PC-3 (cell line): ENCODE results near the gene MAST4. TPM values are rescaled to one million over a fixed set of nuclear protein-coding genes. Genes with fewer than 3 reads are reported as not detected.

Source experiments
- ATAC-seq: fragments of 200-7000 bp; cut with Tn5 transposase; 2 replicates; pipeline ENCODE4 v1.9.1; 2020; ENCODE audit warnings: mild to moderate bottlenecking, moderate library complexity
- BruUV-seq: library from RNA; stranded (reverse); fragments of 400-500 nt; replicated peaks from 2 replicates; lab custom pipeline; 2021; lab: Mats Ljungman, UMichigan
- CTCF ChIA-PET: fragments of 300-600 bp; sonication (Branson Sonifier 250); formaldehyde crosslinking; loops from one replicate; lab custom pipeline; 2022; ENCODE audit warnings: antibody characterized with exemption; lab: Charles Lee
- POLR2A ChIA-PET: fragments of 300-600 bp; sonication (Branson Sonifier 250); formaldehyde crosslinking; loops from one replicate; lab custom pipeline; 2022; ENCODE audit warnings: antibody characterized with exemption; ENCODE audit not compliant: unreplicated experiment; lab: Charles Lee
- DNase-seq: peaks from one replicate; pipeline ENCODE4 v3.0.0-alpha.2; 2015
- H2AFZ ChIP-seq: fragments of 300-600 bp; sonication (generic); 2 replicates; pipeline ENCODE4 v1.6.0; 2016; ENCODE audit warnings: antibody characterized with exemption, low read length
- H3F3A ChIP-seq: fragments of 300-600 bp; sonication (generic); one replicate; pipeline ENCODE4 v1.6.0; 2017; ENCODE audit warnings: antibody characterized with exemption, low read length, control low read depth, mild to moderate bottlenecking; ENCODE audit not compliant: unreplicated experiment
- H3K27ac ChIP-seq: fragments of 300-600 bp; sonication (generic); 2 replicates; pipeline ENCODE4 v1.5.1; 2016; ENCODE audit warnings: mild to moderate bottlenecking, low read length
- H3K27me3 ChIP-seq: fragments of 300-600 bp; sonication (generic); 2 replicates; pipeline ENCODE4 v1.6.1; 2016; ENCODE audit warnings: low read length, mixed read lengths
- H3K36me3 ChIP-seq: fragments of 300-600 bp; sonication (generic); 2 replicates; pipeline ENCODE4 v1.6.1; 2016; ENCODE audit warnings: low read depth, mixed run types, low read length, mixed read lengths
- H3K4me1 ChIP-seq: fragments of 300-600 bp; sonication (generic); 2 replicates; pipeline ENCODE4 v1.5.1; 2016; ENCODE audit warnings: low read length; ENCODE audit not compliant: insufficient read depth
- H3K4me2 ChIP-seq: fragments of 300-600 bp; sonication (generic); 2 replicates; pipeline ENCODE4 v1.6.0; 2016; ENCODE audit warnings: low read length
- H3K4me3 ChIP-seq: fragments of 300-600 bp; sonication (generic); 2 replicates; pipeline ENCODE4 v1.5.1; 2016; ENCODE audit warnings: mild to moderate bottlenecking, low read length, mixed read lengths
- H3K79me2 ChIP-seq: fragments of 300-600 bp; sonication (generic); 2 replicates; pipeline ENCODE4 v1.6.1; 2017; ENCODE audit warnings: low read length, mixed read lengths
- H3K9ac ChIP-seq: fragments of 300-600 bp; sonication (generic); 2 replicates; pipeline ENCODE4 v1.6.0; 2016; ENCODE audit warnings: mild to moderate bottlenecking, low read length
- H3K9me2 ChIP-seq: fragments of 300-600 bp; sonication (generic); replicated peaks from 2 replicates; pipeline ENCODE4 v1.6.1; 2016; ENCODE audit warnings: mixed run types, low read length, mixed read lengths
- H3K9me3 ChIP-seq: fragments of 300-600 bp; sonication (generic); 2 replicates; pipeline ENCODE4 v1.6.1; 2016; ENCODE audit warnings: low read length, mixed read lengths
- H4K20me1 ChIP-seq: fragments of 300-600 bp; sonication (generic); 2 replicates; pipeline ENCODE4 v1.6.1; 2016; ENCODE audit warnings: low read length, mixed read lengths
- CTCF ChIP-seq: fragments of 300-600 bp; sonication (generic); conservative IDR thresholded peaks from 2 replicates; pipeline ENCODE4 v1.5.1; 2017; ENCODE audit warnings: antibody characterized with exemption, low read depth, mild to moderate bottlenecking, low read length
- EZH2 ChIP-seq: fragments of 300-600 bp; sonication (generic); IDR thresholded peaks from one replicate; pipeline ENCODE4 v1.6.1; 2017; ENCODE audit warnings: antibody characterized with exemption, mild to moderate bottlenecking, low read length; ENCODE audit not compliant: unreplicated experiment
- EZH2phosphoT487 ChIP-seq: fragments of 300-600 bp; sonication (generic); IDR thresholded peaks from 2 replicates; pipeline ENCODE4 v1.6.1; 2018; ENCODE audit warnings: mild to moderate bottlenecking, antibody characterized with exemption, low read length, borderline replicate concordance
- intact Hi-C: fragments of 100-400 bp; cut with micrococcal nuclease; formaldehyde crosslinking; loops from 2 replicates; pipeline ENCODE4 v1.9.0; 2023
- total RNA-seq: library from RNA; depleted of rRNA; stranded (reverse); fragments of >200 nt; gene quantifications from 2 replicates; pipeline ENCODE4 v1.2.3, GENCODE V29; 2014

Gene MAST4
- total RNA-seq, 1 experiment from 2014 or later = 7.9 TPM

GRCh38 chr5:66739021-66739420 lies 142.8 kb downstream of the MAST4 start:
- DNase-seq (no peak), ATAC-seq (no peak)
- no peak overlapping the region for H3K27ac ChIP-seq
- no peak overlapping the region for H3K9ac ChIP-seq
- H4K20me1 ChIP-seq = no peaks in the 10 kb centered on the region
- no peaks in the 10 kb centered on the region for H3K9me3 ChIP-seq
- no peak overlapping the region for H2AFZ ChIP-seq
- no peaks in the 10 kb centered on the region for H3K4me1 ChIP-seq
- H3K4me2 ChIP-seq = no peak overlapping the region
- intact Hi-C loops = no loop called here
- ChIA-PET POLR2A (no interaction called here), CTCF (no interaction called here)
- H3K27me3 ChIP-seq = no peaks in the 10 kb centered on the region
- TF ChIP-seq CTCF (no peak), EZH2phosphoT487 (no peak), EZH2 (no peak)
- H3K79me2 ChIP-seq = no peaks in the 10 kb centered on the region
- BruUV-seq = no TSS peak
- no peaks in the 10 kb centered on the region for H3F3A ChIP-seq
- no peaks in the 10 kb centered on the region for H3K9me2 ChIP-seq
- H3K4me3 ChIP-seq = no peak overlapping the region
- no peaks in the 10 kb centered on the region for H3K36me3 ChIP-seq

GRCh38 chr5:66739951-66740350 lies 143.8 kb downstream of the MAST4 start:
- H3K9ac ChIP-seq = no peak overlapping the region
- H2AFZ ChIP-seq = no peak overlapping the region
- no peaks in the 10 kb centered on the region for H3K9me2 ChIP-seq
- no peaks in the 10 kb centered on the region for H3K9me3 ChIP-seq
- no peaks in the 10 kb centered on the region for H3K36me3 ChIP-seq
- H3K4me1 ChIP-seq = no peaks in the 10 kb centered on the region
- H3F3A ChIP-seq = no peaks in the 10 kb centered on the region
- H3K4me2 ChIP-seq = no peak overlapping the region
- CTCF ChIA-PET = no interaction called here
- H3K27me3 ChIP-seq = no peaks in the 10 kb centered on the region
- POLR2A ChIA-PET = no interaction called here
- no peak overlapping the region for H3K27ac ChIP-seq
- intact Hi-C loops = no loop called here
- no peak for DNase-seq
- no TSS peak for BruUV-seq
- H3K79me2 ChIP-seq = no peaks in the 10 kb centered on the region
- H3K4me3 ChIP-seq = no peak overlapping the region
- TF ChIP-seq CTCF (no peak), EZH2phosphoT487 (no peak), EZH2 (no peak)
- H4K20me1 ChIP-seq = no peaks in the 10 kb centered on the region
- ATAC-seq = no peak

GRCh38 chr5:66741394-66741793 lies 145.2 kb downstream of the MAST4 start:
- H4K20me1 ChIP-seq = no peaks in the 10 kb centered on the region
- no peaks in the 10 kb centered on the region for H3K36me3 ChIP-seq
- H2AFZ ChIP-seq = no peak overlapping the region
- H3K79me2 ChIP-seq = no peaks in the 10 kb centered on the region
- no peak overlapping the region for H3K27ac ChIP-seq
- CTCF ChIA-PET = no interaction called here
- H3F3A ChIP-seq = no peaks in the 10 kb centered on the region
- POLR2A ChIA-PET = no interaction called here
- H3K9ac ChIP-seq = no peak overlapping the region
- no peaks in the 10 kb centered on the region for H3K27me3 ChIP-seq
- H3K4me1 ChIP-seq = no peaks in the 10 kb centered on the region
- peak; percentile 7 for DNase-seq
- no peaks in the 10 kb centered on the region for H3K9me3 ChIP-seq
- TF ChIP-seq EZH2phosphoT487 = no peak
- no peak for TF ChIP-seq CTCF
- no peak for TF ChIP-seq EZH2
- no peak for ATAC-seq
- intact Hi-C loops = no loop called here
- no TSS peak for BruUV-seq
- no peak overlapping the region for H3K4me3 ChIP-seq
- no peaks in the 10 kb centered on the region for H3K9me2 ChIP-seq
- no peak overlapping the region for H3K4me2 ChIP-seq
